Ovary (tissue), 9 donors: Measurements from ENCODE around the gene FAM107B. TPM values are rescaled to one million over a fixed set of nuclear protein-coding genes. Genes with fewer than 3 reads are reported as not detected.

Experiments used
- DNase-seq, 5 donors: peaks; one replicate each; pipeline ENCODE4 v3.0.0-alpha.2; 2019 to 2020
- H3K27ac ChIP-seq, 2 donors: fragments of 200-600 bp; one replicate each; pipeline versions ENCODE4 v1.5.1 to v1.8.0; 2019 to 2022
- H3K27me3 ChIP-seq: fragments of 200-600 bp; one replicate; pipeline ENCODE4 v1.8.0; 2022
- H3K36me3 ChIP-seq: fragments of 200-600 bp; sonication (generic); one replicate; pipeline ENCODE4 v1.5.1; 2019
- H3K4me1 ChIP-seq: one replicate; pipeline ENCODE4 v1.8.1; 2013; ENCODE audit warnings: mild to moderate bottlenecking, moderate library complexity; ENCODE audit not compliant: insufficient read depth
- H3K4me3 ChIP-seq: fragments of 200-600 bp; sonication (generic); one replicate; pipeline ENCODE4 v1.5.1; 2017
- H3K9me3 ChIP-seq, 2 donors: fragments of 200-600 bp in 1 of 2; sonication (generic) in 1 of 2; one replicate each; pipeline versions ENCODE4 v1.5.1 to v1.8.1; 2013 to 2019; ENCODE audit warnings: mild to moderate bottlenecking in 1 of 2, moderate library complexity in 1 of 2
- EP300 ChIP-seq: sonication (generic); formaldehyde crosslinking; IDR thresholded peaks from one replicate; pipeline ENCODE4 v1.6.1; 2017; ENCODE audit warnings: antibody characterized with exemption
- POLR2A ChIP-seq: fragments of 450-650 bp; IDR thresholded peaks from one replicate; pipeline ENCODE4 v1.6.1; 2017; ENCODE audit warnings: antibody characterized with exemption, mild to moderate bottlenecking, moderate library complexity
- WGBS, 3 donors: extraction: QIAGEN DNeasy Blood & Tissue Kit in 1 of 3; methylation state at CpG; one replicate each; pipeline versions ENCODE4 v1.1.5 to v1.1.7; 2013 to 2017; 5-methylcytosine and 5-hydroxymethylcytosine counted together
- intact Hi-C, 4 donors: fragments of 100-400 bp; cut with DNase I; formaldehyde crosslinking; loops; one replicate each; pipeline versions ENCODE4 v1.11.0 to v1.15.1; 2022 to 2023
- polyA plus RNA-seq, 2 donors: library from polyadenylated mRNA; stranded (reverse); fragments of 200-250 nt in 1 of 2; fragments of 350-450 nt in 1 of 2; fragmentation: Illumina TruSeq in 1 of 2; extraction: RNeasy Lipid Tissue Mini Kit (QIAGEN cat#74804) in 1 of 2; gene quantifications; one replicate each; pipeline ENCODE4 v1.2.3, GENCODE V29; 2013 to 2014
- total RNA-seq, 7 donors: library from RNA; depleted of rRNA in 2 of 7; stranded (reverse); fragments of >200 nt in 2 of 7; fragmentation: NEBNext Ultra II Directional in 3 of 7; extraction: Animal tissue kit (Norgen Biotek cat#: 25700) in 3 of 7; gene quantifications; one replicate each; pipeline versions ENCODE4 v1.1.0 to v1.2.4, GENCODE V29; 2016 to 2023
- TF ChIP-seq, protein P1 (sequence below), 3 donors: fragments of 450-650 bp in 2 of 3; fragments of 200-600 bp in 1 of 3; IDR thresholded peaks; one replicate each; pipeline versions ENCODE4 v1.5.1 to v1.8.0; 2016 to 2022; ENCODE audit warnings: antibody characterized with exemption in 3 of 3, mild to moderate bottlenecking in 1 of 3
- donor health status: DM: no; HTN: no; CAD: no; lungs with moderate emphysema.
- donor health status: DM: no; HTN: no; CAD: no.
- donor health status: Bipolar disorder and iron deficiency.
- donor health status: DM: yes; HTN: yes; CAD: no.
- donor health status: DM: no; HTN: no; CAD: no.
- donor health status: DM: yes; HTN: yes; CAD: no.

Gene FAM107B
- total and polyA plus RNA-seq, 9 donors, result 6.0 to 26.6 (median 15.0) TPM

DNA sequence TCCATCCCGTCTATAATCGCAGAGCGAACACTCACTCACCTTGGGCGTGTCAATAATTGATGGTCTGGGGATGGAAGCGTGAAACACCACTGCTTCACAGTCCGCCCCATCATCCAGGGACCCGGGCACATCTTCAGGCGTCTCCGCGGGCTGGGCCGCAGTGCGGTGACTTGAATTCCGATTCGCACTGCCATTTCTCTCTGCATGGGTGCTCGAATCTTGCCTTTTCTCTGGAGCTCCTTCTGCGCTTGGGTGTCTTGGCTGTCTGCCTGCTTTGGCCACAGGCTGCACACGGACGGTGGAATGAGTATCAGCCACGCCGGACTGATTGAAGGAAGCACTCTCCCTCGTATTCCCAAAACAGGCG is 500 bp downstream of the FAM107B start:
- TF ChIP-seq POLR2A, result no peak
- TF ChIP-seq EP300, result no peak
- TF ChIP-seq, protein P1, sequence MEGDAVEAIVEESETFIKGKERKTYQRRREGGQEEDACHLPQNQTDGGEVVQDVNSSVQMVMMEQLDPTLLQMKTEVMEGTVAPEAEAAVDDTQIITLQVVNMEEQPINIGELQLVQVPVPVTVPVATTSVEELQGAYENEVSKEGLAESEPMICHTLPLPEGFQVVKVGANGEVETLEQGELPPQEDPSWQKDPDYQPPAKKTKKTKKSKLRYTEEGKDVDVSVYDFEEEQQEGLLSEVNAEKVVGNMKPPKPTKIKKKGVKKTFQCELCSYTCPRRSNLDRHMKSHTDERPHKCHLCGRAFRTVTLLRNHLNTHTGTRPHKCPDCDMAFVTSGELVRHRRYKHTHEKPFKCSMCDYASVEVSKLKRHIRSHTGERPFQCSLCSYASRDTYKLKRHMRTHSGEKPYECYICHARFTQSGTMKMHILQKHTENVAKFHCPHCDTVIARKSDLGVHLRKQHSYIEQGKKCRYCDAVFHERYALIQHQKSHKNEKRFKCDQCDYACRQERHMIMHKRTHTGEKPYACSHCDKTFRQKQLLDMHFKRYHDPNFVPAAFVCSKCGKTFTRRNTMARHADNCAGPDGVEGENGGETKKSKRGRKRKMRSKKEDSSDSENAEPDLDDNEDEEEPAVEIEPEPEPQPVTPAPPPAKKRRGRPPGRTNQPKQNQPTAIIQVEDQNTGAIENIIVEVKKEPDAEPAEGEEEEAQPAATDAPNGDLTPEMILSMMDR (IDR thresholded peaks at IDR 0.05), result no peak
- H3K4me3 ChIP-seq, result no peak overlapping the region
- no peaks in the 10 kb centered on the region for H3K4me1 ChIP-seq
- WGBS, 3 donors, result 87 to 92% (median 91%) methylated on average over 22 of the region's 22 CpGs
- no peak overlapping the region for H3K27ac ChIP-seq
- intact Hi-C loops, result no loop called here
- no peak for DNase-seq
- H3K27me3 ChIP-seq, result no peaks in the 10 kb centered on the region
- no peaks in the 10 kb centered on the region for H3K36me3 ChIP-seq
- no peaks in the 10 kb centered on the region for H3K9me3 ChIP-seq

GRCh38 chr10:14773551-14774213 is 1.0 kb downstream of the FAM107B start:
- TF ChIP-seq POLR2A, result no peak
- Histone ChIP-seq H3K27me3 (no peaks in the 10 kb centered on the region), H3K36me3 (no peaks in the 10 kb centered on the region), H3K4me1 (no peaks in the 10 kb centered on the region), H3K4me3 (no peak overlapping the region), H3K27ac (no peak overlapping the region), H3K9me3 (no peaks in the 10 kb centered on the region)
- 64 to 81% (median 73%) methylated on average over 10 of the region's 10 CpGs for WGBS, 3 donors
- intact Hi-C loops, result no loop called here
- no peak for DNase-seq

DNA sequence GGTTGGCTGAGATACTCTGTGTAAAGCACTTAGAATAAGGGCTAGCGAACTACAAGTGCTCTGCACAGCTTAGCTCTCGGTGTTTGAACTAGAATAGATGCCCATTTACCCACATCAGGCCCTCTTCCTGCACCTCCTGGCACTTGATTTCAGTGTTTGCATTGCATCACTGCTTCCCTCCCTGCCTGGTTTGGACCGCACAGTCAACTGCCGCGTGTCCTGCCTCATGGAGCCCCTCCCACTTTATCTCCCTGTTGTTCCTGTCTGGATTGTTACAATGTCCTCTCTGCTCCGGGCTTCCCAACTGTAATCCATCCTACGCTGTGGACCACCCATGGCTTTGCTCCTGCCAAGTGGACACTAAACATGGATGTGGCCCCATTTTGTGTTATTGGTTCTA is 2.3 kb downstream of the FAM107B start:
- TF ChIP-seq, protein P1 (IDR thresholded peaks at IDR 0.05), result no peak
- TF ChIP-seq POLR2A, result no peak
- TF ChIP-seq EP300, result no peak
- H3K27ac ChIP-seq, result no peak overlapping the region
- no peaks in the 10 kb centered on the region for H3K9me3 ChIP-seq
- no peaks in the 10 kb centered on the region for H3K27me3 ChIP-seq
- 65 to 73% (median 70%) methylated on average over 7 of the region's 7 CpGs for WGBS, 3 donors
- H3K4me1 ChIP-seq, result no peaks in the 10 kb centered on the region
- intact Hi-C loops, result no loop called here
- H3K36me3 ChIP-seq, result no peaks in the 10 kb centered on the region
- H3K4me3 ChIP-seq, result no peak overlapping the region
- DNase-seq, result no peak

GRCh38 chr10:14770927-14771326 is 3.8 kb downstream of the FAM107B start:
- WGBS, 3 donors, result 78 to 82% (median 79%) methylated on average over 2 of the region's 2 CpGs
- no peaks in the 10 kb centered on the region for H3K9me3 ChIP-seq
- no peak for DNase-seq
- H3K36me3 ChIP-seq, result no peaks in the 10 kb centered on the region
- intact Hi-C loops, result no loop called here
- H3K27me3 ChIP-seq, result no peaks in the 10 kb centered on the region
- H3K4me1 ChIP-seq, result no peaks in the 10 kb centered on the region
- TF ChIP-seq EP300 (no peak), POLR2A (no peak)
- TF ChIP-seq, protein P1 (IDR thresholded peaks at IDR 0.05), result no peak
- H3K27ac ChIP-seq, result no peak overlapping the region
- H3K4me3 ChIP-seq, result no peak overlapping the region

GRCh38 chr10:14761372-14761771 is 13.3 kb downstream of the FAM107B start:
- Histone ChIP-seq H3K27me3 (no peaks in the 10 kb centered on the region), H3K4me3 (no peak overlapping the region), H3K9me3 (no peaks in the 10 kb centered on the region), H3K36me3 (no peaks in the 10 kb centered on the region), H3K27ac (no peak overlapping the region), H3K4me1 (no peaks in the 10 kb centered on the region)
- intact Hi-C loops, result no loop called here
- no peak for DNase-seq
- TF ChIP-seq POLR2A (no peak), EP300 (no peak)
- TF ChIP-seq, protein P1 (IDR thresholded peaks at IDR 0.05), result no peak
- 62 to 78% (median 76%) methylated on average over 5 of the region's 5 CpGs for WGBS, 3 donors
